ENCODE results near the gene PANX2. TPM values are rescaled to one million over a fixed set of nuclear protein-coding genes. Genes with fewer than 3 reads are reported as not detected.

The PANX2 gene
- total and polyA plus RNA-seq, 9 of the 15 experiments (the other 6 are each of a cell fraction or from before 2014, with no cell fraction given): 0.01 to 3.9 (median 0.67) TPM; not detected in 1

Other genes with a start within 250 kb of the PANX2 start
Only the 7 nearest of the 14 such genes appear.
- gene MLC1, start 85.3 kb upstream of the PANX2 start, total RNA-seq (2014; rRNA removed): 0.24 and 0.27 TPM in 2 replicates
- 0.06 and 0.15 TPM in 2 replicates for gene MLC1, start 85.3 kb upstream of the PANX2 start, total RNA-seq (2014; rRNA removed; fragmentation: Illumina TruSeq; extraction: Trizol)
- gene MLC1, start 85.3 kb upstream of the PANX2 start, total RNA-seq (2015; rRNA removed; fragmentation: Illumina TruSeq; extraction: Trizol): 0.98 and 1.1 TPM in 2 replicates
- gene MLC1, start 85.3 kb upstream of the PANX2 start, total RNA-seq (2021): 0.54 and 0.66 TPM in 2 replicates
- gene MLC1, start 85.3 kb upstream of the PANX2 start, polyA plus RNA-seq (2011; rRNA removed): 0.22 and 0.85 TPM in 2 replicates
- 0.36 and 0.39 TPM in 2 replicates for gene MLC1, start 85.3 kb upstream of the PANX2 start, polyA plus RNA-seq (2014; fragmentation: Illumina TruSeq; extraction: Trizol)
- under 1 TPM; 0.06 to 0.13 TPM for gene MLC1, start 85.3 kb upstream of the PANX2 start, polyA plus RNA-seq (2014; fragmentation: Nextera tagmentation; extraction: Ambion mirVana)
- gene MLC1, start 85.3 kb upstream of the PANX2 start, polyA plus RNA-seq (2014; rRNA removed): 0.38 and 0.91 TPM in 2 replicates
- gene MOV10L1, start 80.7 kb upstream of the PANX2 start, total RNA-seq (2014; rRNA removed): 0.09 and 0.33 TPM in 2 replicates
- gene MOV10L1, start 80.7 kb upstream of the PANX2 start, total RNA-seq (2014; rRNA removed; fragmentation: Illumina TruSeq; extraction: Trizol): 0.10 and 0.22 TPM in 2 replicates
- gene MOV10L1, start 80.7 kb upstream of the PANX2 start, total RNA-seq (2015; rRNA removed; fragmentation: Illumina TruSeq; extraction: Trizol): 0.30 and 0.43 TPM in 2 replicates
- 0.33 and 0.34 TPM in 2 replicates for gene MOV10L1, start 80.7 kb upstream of the PANX2 start, total RNA-seq (2021)
- 0.40 and 0.43 TPM in 2 replicates for gene MOV10L1, start 80.7 kb upstream of the PANX2 start, polyA plus RNA-seq (2011; rRNA removed)
- gene MOV10L1, start 80.7 kb upstream of the PANX2 start, polyA plus RNA-seq (2014; fragmentation: Illumina TruSeq; extraction: Trizol): 0.15 and 0.24 TPM in 2 replicates
- gene MOV10L1, start 80.7 kb upstream of the PANX2 start, polyA plus RNA-seq (2014; fragmentation: Nextera tagmentation; extraction: Ambion mirVana): under 1 TPM; 0.06 to 0.10 TPM
- gene MOV10L1, start 80.7 kb upstream of the PANX2 start, polyA plus RNA-seq (2014; rRNA removed): 0.15 and 0.85 TPM in 2 replicates
- gene TRABD, start 15.2 kb downstream of the PANX2 start, total RNA-seq (2014; rRNA removed): 41.2 and 49.8 TPM in 2 replicates
- 1.4 and 2.8 TPM in 2 replicates for gene TRABD, start 15.2 kb downstream of the PANX2 start, total RNA-seq (2014; rRNA removed; fragmentation: Illumina TruSeq; extraction: Trizol)
- 14.0 and 14.7 TPM in 2 replicates for gene TRABD, start 15.2 kb downstream of the PANX2 start, total RNA-seq (2015; rRNA removed; fragmentation: Illumina TruSeq; extraction: Trizol)
- gene TRABD, start 15.2 kb downstream of the PANX2 start, total RNA-seq (2021): 55.3 and 59.3 TPM in 2 replicates
- 24.3 and 35.9 TPM in 2 replicates for gene TRABD, start 15.2 kb downstream of the PANX2 start, polyA plus RNA-seq (2011; rRNA removed)
- gene TRABD, start 15.2 kb downstream of the PANX2 start, polyA plus RNA-seq (2014; fragmentation: Illumina TruSeq; extraction: Trizol): 7.7 and 20.3 TPM in 2 replicates
- gene TRABD, start 15.2 kb downstream of the PANX2 start, polyA plus RNA-seq (2014; fragmentation: Nextera tagmentation; extraction: Ambion mirVana): under 1 TPM; 0.08 to 0.59 TPM
- 62.0 and 62.9 TPM in 2 replicates for gene TRABD, start 15.2 kb downstream of the PANX2 start, polyA plus RNA-seq (2014; rRNA removed)
- gene SELENOO, start 30.3 kb downstream of the PANX2 start, total RNA-seq (2014; rRNA removed): 23.5 and 30.4 TPM in 2 replicates
- gene SELENOO, start 30.3 kb downstream of the PANX2 start, total RNA-seq (2014; rRNA removed; fragmentation: Illumina TruSeq; extraction: Trizol): 0.93 and 1.8 TPM in 2 replicates
- 8.3 and 9.2 TPM in 2 replicates for gene SELENOO, start 30.3 kb downstream of the PANX2 start, total RNA-seq (2015; rRNA removed; fragmentation: Illumina TruSeq; extraction: Trizol)
- 22.6 and 24.4 TPM in 2 replicates for gene SELENOO, start 30.3 kb downstream of the PANX2 start, total RNA-seq (2021)
- gene SELENOO, start 30.3 kb downstream of the PANX2 start, polyA plus RNA-seq (2011; rRNA removed): 9.7 and 14.9 TPM in 2 replicates
- gene SELENOO, start 30.3 kb downstream of the PANX2 start, polyA plus RNA-seq (2014; fragmentation: Illumina TruSeq; extraction: Trizol): 2.2 and 11.6 TPM in 2 replicates
- under 1 TPM; 0.37 to 0.84 TPM for gene SELENOO, start 30.3 kb downstream of the PANX2 start, polyA plus RNA-seq (2014; fragmentation: Nextera tagmentation; extraction: Ambion mirVana)
- gene SELENOO, start 30.3 kb downstream of the PANX2 start, polyA plus RNA-seq (2014; rRNA removed): 24.3 and 24.9 TPM in 2 replicates
- gene TUBGCP6, start 74.3 kb downstream of the PANX2 start, total RNA-seq (2014; rRNA removed): 23.2 and 25.1 TPM in 2 replicates
- 4.1 and 6.0 TPM in 2 replicates for gene TUBGCP6, start 74.3 kb downstream of the PANX2 start, total RNA-seq (2014; rRNA removed; fragmentation: Illumina TruSeq; extraction: Trizol)
- gene TUBGCP6, start 74.3 kb downstream of the PANX2 start, total RNA-seq (2015; rRNA removed; fragmentation: Illumina TruSeq; extraction: Trizol): 9.7 and 10.3 TPM in 2 replicates
- 31.1 and 33.0 TPM in 2 replicates for gene TUBGCP6, start 74.3 kb downstream of the PANX2 start, total RNA-seq (2021)
- 10.1 and 17.7 TPM in 2 replicates for gene TUBGCP6, start 74.3 kb downstream of the PANX2 start, polyA plus RNA-seq (2011; rRNA removed)
- gene TUBGCP6, start 74.3 kb downstream of the PANX2 start, polyA plus RNA-seq (2014; fragmentation: Illumina TruSeq; extraction: Trizol): 9.3 and 15.1 TPM in 2 replicates
- 1 to 10 TPM in 1 of 2 experiments, under 1 TPM in 1; 0.76 to 1.2 TPM for gene TUBGCP6, start 74.3 kb downstream of the PANX2 start, polyA plus RNA-seq (2014; fragmentation: Nextera tagmentation; extraction: Ambion mirVana)
- gene TUBGCP6, start 74.3 kb downstream of the PANX2 start, polyA plus RNA-seq (2014; rRNA removed): 26.8 and 29.9 TPM in 2 replicates
- 16.4 and 21.4 TPM in 2 replicates for gene HDAC10, start 80.5 kb downstream of the PANX2 start, total RNA-seq (2014; rRNA removed)
- gene HDAC10, start 80.5 kb downstream of the PANX2 start, total RNA-seq (2014; rRNA removed; fragmentation: Illumina TruSeq; extraction: Trizol): 1.2 and 2.1 TPM in 2 replicates
- gene HDAC10, start 80.5 kb downstream of the PANX2 start, total RNA-seq (2015; rRNA removed; fragmentation: Illumina TruSeq; extraction: Trizol): 7.0 and 10.9 TPM in 2 replicates
- 37.3 and 44.2 TPM in 2 replicates for gene HDAC10, start 80.5 kb downstream of the PANX2 start, total RNA-seq (2021)
- 6.5 and 18.6 TPM in 2 replicates for gene HDAC10, start 80.5 kb downstream of the PANX2 start, polyA plus RNA-seq (2011; rRNA removed)
- 6.3 and 14.4 TPM in 2 replicates for gene HDAC10, start 80.5 kb downstream of the PANX2 start, polyA plus RNA-seq (2014; fragmentation: Illumina TruSeq; extraction: Trizol)
- under 1 TPM; 0.10 to 0.23 TPM for gene HDAC10, start 80.5 kb downstream of the PANX2 start, polyA plus RNA-seq (2014; fragmentation: Nextera tagmentation; extraction: Ambion mirVana)
- gene HDAC10, start 80.5 kb downstream of the PANX2 start, polyA plus RNA-seq (2014; rRNA removed): 29.0 and 35.7 TPM in 2 replicates
- 45.2 and 45.5 TPM in 2 replicates for gene MAPK12, start 91.0 kb downstream of the PANX2 start, total RNA-seq (2014; rRNA removed)
- 5.7 and 11.1 TPM in 2 replicates for gene MAPK12, start 91.0 kb downstream of the PANX2 start, total RNA-seq (2014; rRNA removed; fragmentation: Illumina TruSeq; extraction: Trizol)
- 32.9 and 33.8 TPM in 2 replicates for gene MAPK12, start 91.0 kb downstream of the PANX2 start, total RNA-seq (2015; rRNA removed; fragmentation: Illumina TruSeq; extraction: Trizol)
- gene MAPK12, start 91.0 kb downstream of the PANX2 start, total RNA-seq (2021): 68.4 and 69.1 TPM in 2 replicates
- 30.6 and 45.2 TPM in 2 replicates for gene MAPK12, start 91.0 kb downstream of the PANX2 start, polyA plus RNA-seq (2011; rRNA removed)
- 32.8 and 35.5 TPM in 2 replicates for gene MAPK12, start 91.0 kb downstream of the PANX2 start, polyA plus RNA-seq (2014; fragmentation: Illumina TruSeq; extraction: Trizol)
- 1 to 10 TPM in 1 of 2 experiments, under 1 TPM in 1; 0.79 to 4.0 TPM for gene MAPK12, start 91.0 kb downstream of the PANX2 start, polyA plus RNA-seq (2014; fragmentation: Nextera tagmentation; extraction: Ambion mirVana)
- 69.4 and 71.5 TPM in 2 replicates for gene MAPK12, start 91.0 kb downstream of the PANX2 start, polyA plus RNA-seq (2014; rRNA removed)